SK-N-SH (cell line): ENCODE measurements around the gene SOX11.
A peak's percentile ranks its signal among the peaks of the same experiment; 100 is the strongest.

ENCODE experiments used
- CTCF ChIP-seq: fragments of 200-600 bp; sonication (generic); IDR thresholded peaks from 2 replicates; pipeline ENCODE4 v1.6.1; 2017; ENCODE audit warnings: antibody characterized with exemption, mild to moderate bottlenecking, moderate library complexity
- EP300 ChIP-seq, 2 experiments: IDR thresholded peaks; 2 replicates each; pipeline versions ENCODE4 v1.4.0 to v1.6.1; 2012; ENCODE audit warnings: borderline replicate concordance in 1 of 2, low read depth in 1 of 2, low read length in 1 of 2
- RAD21 ChIP-seq: IDR thresholded peaks from 2 replicates; pipeline ENCODE4 v1.6.1; 2012; ENCODE audit warnings: mild to moderate bottlenecking, low read length
- REST ChIP-seq: IDR thresholded peaks from 2 replicates; pipeline ENCODE4 v1.6.1; 2012; ENCODE audit warnings: mild to moderate bottlenecking, low read depth, low read length, moderate library complexity
- RXRA ChIP-seq: IDR thresholded peaks from 2 replicates; pipeline ENCODE4 v1.4.0; 2012; ENCODE audit warnings: low read depth, mild to moderate bottlenecking, borderline replicate concordance
- TAF1 ChIP-seq: IDR thresholded peaks from 2 replicates; pipeline ENCODE4 v1.6.1; 2012; ENCODE audit warnings: low read depth, mild to moderate bottlenecking, low read length, moderate library complexity, borderline replicate concordance
- TCF12 ChIP-seq: IDR thresholded peaks from 2 replicates; pipeline ENCODE4 v1.4.0; 2012
- YY1 ChIP-seq: IDR thresholded peaks from 2 replicates; pipeline ENCODE4 v1.4.0; 2012; ENCODE audit warnings: low read depth, mild to moderate bottlenecking
- TF ChIP-seq, protein P1 (sequence below): fragments of 150-350 bp; IDR thresholded peaks from 2 replicates; pipeline ENCODE4 v1.6.1; 2017; ENCODE audit warnings: antibody characterized with exemption, low read length, low read depth, borderline replicate concordance

DNA sequence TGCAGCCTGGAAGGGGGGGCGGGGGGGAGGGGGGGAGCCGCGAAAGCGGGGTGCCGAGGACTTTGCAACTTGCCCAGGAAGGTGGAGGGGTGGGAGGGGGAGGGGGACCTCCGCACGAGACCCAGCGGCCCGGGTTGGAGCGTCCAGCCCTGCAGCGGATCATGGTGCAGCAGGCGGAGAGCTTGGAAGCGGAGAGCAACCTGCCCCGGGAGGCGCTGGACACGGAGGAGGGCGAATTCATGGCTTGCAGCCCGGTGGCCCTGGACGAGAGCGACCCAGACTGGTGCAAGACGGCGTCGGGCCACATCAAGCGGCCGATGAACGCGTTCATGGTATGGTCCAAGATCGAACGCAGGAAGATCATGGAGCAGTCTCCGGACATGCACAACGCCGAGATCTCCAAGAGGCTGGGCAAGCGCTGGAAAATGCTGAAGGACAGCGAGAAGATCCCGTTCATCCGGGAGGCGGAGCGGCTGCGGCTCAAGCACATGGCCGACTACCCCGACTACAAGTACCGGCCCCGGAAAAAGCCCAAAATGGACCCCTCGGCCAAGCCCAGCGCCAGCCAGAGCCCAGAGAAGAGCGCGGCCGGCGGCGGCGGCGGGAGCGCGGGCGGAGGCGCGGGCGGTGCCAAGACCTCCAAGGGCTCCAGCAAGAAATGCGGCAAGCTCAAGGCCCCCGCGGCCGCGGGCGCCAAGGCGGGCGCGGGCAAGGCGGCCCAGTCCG is 540 bp downstream of the SOX11 start:
- TF ChIP-seq TAF1 (0 out of 2 replicates have a peak, but pooled peaks have one; percentile 7), CTCF (no peak), REST (no peak), YY1 (no peak; the same call in none of the 2 replicates), TCF12 (no peak), EP300 (IDR thresholded peaks at IDR 0.05; ENCODE audit: borderline replicate concordance in 1 of 2, low read depth in 1 of 2, low read length in 1 of 2) (no peak), RXRA (no peak), RAD21 (no peak)
- TF ChIP-seq, protein P1, sequence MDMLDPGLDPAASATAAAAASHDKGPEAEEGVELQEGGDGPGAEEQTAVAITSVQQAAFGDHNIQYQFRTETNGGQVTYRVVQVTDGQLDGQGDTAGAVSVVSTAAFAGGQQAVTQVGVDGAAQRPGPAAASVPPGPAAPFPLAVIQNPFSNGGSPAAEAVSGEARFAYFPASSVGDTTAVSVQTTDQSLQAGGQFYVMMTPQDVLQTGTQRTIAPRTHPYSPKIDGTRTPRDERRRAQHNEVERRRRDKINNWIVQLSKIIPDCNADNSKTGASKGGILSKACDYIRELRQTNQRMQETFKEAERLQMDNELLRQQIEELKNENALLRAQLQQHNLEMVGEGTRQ: no peak
